ENCODE data around the gene DIP2B.

- TF ChIP-seq CTCF (conservative IDR thresholded peaks at IDR 0.05) (no peak), EZH2 (IDR thresholded peaks at IDR 0.05; ENCODE audit: low read depth) (no peak)
Measured at GRCh38 chr12:50569876-50570275, 65.1 kb downstream of the DIP2B start.

Measured in PC-9 (cell line).